ENCODE data around the gene CLCF1.

The CLCF1 gene

DNA sequence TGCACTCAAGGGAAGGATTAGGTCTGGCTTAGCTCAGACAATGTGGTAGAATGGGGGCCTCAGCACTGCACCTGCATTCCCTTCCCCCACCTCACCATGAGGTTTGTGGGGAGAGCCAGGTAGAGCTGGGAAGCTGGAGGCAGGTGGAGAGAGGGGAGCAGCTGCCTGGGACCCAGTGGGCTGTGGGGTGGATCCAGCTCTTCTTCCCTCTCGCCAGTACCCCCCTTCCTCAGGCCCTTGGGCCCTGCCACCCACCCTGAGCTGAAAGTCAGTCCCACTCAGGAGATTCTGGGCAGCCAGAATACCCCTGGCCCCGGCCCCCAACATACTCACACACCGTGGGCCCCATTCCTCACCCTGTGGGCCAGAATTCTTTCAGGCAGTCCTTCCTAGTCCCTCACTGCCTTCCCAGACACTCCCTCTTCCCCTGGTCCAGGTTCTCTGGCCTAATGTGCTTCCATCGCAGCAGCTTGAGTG lies 17.0 kb downstream of the CLCF1 start:
- DNase-seq: no peak
- no peak for ATAC-seq

DNA sequence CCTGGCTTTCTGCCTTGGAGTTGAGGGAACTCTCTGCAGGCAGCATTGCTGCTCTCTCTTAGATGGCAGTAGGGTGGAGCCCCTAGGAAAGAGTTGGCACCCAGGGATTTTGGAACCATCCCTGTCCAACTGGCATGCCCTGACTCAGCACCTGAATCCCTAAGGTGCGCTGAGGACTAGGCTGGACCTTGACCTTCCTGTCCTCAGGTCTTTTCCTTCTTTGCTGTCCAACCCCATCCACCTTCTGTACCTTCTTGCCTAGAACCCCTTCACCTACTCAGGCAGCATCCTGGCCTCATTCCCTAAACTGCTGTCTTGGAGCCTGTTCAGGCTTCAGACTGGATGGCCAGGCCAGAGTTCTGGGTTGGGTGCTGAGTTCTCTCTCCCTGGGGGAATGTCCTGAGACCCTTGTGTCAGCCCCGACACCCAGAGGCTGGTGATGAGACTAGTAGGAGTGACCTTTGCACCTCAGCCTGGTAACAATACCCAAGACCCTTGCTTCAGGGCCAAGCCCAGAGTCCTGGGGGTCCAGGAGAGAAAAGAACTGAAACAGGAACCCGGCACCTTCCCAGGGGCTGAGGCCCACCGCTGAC lies 17.5 kb downstream of the CLCF1 start:
- ATAC-seq (no peak), DNase-seq (no peak)

DNA sequence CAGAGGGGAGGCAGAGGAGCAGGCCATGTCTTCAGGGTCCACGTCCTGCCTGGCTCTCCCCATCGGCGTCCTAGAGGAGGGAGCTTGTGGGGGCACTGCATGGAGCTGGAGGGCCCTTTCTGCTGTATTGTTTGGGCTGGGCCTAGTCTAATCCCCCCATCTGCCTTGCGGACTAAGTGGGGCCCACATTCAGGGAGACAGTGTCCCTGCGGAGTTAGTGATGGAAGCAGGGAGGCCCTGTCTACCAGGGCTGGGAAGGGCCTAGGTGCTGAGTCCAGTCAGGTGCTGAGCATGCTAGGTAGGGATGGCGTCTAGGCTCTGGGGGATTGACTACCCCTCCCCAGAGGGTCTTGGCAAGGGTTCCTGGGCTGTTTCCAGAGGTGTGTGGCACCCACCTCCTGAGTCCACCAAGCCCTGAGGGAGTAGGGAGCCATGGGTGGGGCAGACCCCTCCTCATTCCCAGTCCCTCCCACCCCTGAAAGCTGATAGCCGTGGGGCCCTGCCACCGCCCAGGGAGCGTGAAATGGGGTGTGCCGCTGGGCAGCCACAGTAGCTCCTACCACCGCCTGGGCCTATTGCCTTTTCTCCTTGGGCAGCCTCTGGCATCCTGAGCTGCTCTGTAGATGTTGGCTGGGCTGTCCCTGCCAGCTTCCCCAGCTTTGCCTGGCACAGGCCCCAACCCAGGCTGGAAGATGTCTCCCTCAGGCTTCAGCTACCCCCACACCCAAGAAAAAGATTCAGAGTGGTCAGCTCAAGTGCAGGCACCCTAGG lies 18.2 kb downstream of the CLCF1 start:
- DNase-seq (no peak), ATAC-seq (no peak)

DNA sequence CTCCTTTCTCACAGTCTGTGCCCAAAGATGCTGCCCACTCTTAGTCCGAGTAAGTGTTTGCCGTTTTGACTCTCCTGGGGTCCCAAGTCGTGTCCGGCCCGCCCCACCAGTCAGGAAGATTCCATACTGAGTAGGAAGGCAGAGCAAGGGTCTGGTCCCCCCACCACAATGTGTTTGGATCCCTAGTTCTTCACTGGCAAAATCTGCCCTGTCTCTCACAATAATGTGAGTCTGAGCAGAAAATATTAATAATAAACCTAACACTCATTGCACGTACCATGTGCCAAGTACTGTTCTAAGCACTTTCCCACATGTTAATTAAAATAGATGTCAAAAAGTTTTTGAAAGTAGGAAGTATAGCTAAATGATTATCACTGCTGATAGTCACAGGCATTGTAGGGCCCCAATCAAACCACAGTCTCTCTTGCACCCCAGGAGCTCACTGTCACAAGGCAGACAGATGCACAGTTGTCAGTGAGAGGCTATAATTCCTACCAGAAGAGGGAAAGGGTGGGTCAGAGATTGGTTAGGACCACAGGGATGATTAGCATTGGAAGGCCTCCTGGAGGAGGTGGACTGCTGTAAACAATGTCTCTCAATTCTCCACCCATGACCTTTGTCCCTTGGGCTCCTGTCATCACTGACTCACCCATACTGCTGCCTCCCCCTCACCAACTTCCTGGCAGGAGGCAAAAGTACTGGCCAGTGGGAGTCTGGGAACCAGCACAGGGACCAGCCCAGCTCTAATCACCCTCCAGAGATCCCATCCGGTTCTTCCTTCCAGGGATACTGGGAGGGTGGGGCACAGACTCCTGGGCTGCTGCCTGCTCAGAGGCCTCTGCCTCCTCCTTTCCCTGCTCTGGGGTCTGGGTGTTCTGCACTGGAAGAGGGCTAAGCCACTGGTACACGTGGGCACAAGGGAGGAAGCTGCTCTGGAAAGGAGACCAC lies 19.0 kb downstream of the CLCF1 start:
- ATAC-seq: peak; percentile 20

DNA sequence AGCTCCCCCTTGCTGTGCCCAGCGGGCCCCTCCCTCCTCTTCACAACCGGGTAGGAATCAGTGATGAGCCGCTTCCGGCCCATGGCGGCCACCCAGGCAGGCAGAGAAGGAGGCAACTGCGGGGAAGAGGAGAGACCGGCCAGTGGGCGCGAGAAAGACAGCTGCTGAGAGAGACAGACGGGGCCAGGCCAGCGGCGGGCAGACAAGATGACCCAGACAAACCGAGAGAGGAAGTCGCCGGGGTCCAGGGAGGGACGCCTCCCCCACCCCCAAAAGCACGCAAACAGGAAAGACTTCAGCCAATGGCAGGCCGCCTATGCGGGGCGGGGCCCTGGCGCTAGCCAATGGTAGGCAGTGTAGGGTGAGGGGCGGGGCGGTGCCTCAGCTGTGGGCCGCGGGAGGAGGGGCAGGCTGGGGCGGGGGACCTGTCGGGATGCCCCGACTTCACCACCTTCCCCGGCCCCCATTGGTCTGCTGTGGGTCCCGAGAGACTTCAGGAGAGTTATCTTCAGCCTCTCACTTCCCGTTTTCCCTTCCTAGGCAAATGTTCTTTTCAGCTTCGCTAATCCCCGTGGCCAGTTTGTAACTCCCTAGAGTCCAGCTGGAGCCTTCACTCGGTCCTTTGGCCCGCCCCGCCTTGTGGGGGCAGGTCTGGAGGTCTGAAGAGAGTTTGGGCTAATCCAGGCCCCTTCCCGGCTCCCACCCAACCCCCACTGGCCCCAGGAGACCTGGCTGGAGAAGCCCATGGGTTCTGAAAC lies 19.9 kb downstream of the CLCF1 start, which contains the start of gene POLD4:
Gene POLD4 (minus strand): TSS at position 230 of the 758 bp plus-strand sequence. CDS start 147 bp downstream, at position 83.
- ATAC-seq (peak; percentile 93), DNase-seq (peak; percentile 98)

More for the DNA sequence above, 19.0 kb downstream of the CLCF1 start:
- no peak for DNase-seq

DNA sequence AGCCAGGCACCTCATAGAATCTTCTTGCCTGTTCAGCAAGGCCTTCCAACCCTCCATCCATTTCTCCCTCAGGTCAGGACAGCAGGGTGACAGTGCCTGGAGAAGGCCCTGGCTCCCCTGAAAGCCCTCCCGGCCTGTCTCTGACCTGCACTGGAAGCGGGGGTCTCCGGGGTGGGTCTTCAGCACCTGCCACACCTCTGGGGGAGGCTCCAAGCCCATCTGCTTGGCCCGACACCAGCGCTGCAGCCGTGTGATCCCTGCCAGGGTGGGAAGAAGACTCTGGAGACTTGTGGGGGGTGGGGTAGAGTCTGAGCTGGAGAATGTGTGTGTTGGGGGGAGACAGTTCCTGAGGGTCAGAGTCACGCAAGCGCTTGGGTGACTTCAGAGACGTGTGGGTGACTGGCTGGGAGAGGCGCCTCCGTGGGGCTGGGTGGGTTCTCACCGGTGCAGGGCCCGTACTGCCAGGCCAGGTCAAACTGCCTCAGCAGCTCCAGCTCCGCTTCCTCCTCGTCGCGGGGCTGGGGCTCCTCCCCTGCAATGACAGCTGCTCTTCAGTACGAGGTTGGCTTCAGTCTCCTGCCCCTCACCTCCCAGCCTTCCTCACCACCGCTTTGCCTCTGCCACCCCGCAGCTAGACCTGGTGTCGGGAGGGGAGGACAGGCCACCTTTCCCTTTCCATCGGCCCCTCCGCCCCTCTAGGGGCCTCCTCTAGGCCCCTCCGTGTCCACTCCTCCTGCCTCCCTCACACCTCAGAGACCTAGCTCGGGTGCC lies 20.7 kb downstream of the CLCF1 start:
- peak; percentile 20 for ATAC-seq
- DNase-seq: peak; percentile 62

DNA sequence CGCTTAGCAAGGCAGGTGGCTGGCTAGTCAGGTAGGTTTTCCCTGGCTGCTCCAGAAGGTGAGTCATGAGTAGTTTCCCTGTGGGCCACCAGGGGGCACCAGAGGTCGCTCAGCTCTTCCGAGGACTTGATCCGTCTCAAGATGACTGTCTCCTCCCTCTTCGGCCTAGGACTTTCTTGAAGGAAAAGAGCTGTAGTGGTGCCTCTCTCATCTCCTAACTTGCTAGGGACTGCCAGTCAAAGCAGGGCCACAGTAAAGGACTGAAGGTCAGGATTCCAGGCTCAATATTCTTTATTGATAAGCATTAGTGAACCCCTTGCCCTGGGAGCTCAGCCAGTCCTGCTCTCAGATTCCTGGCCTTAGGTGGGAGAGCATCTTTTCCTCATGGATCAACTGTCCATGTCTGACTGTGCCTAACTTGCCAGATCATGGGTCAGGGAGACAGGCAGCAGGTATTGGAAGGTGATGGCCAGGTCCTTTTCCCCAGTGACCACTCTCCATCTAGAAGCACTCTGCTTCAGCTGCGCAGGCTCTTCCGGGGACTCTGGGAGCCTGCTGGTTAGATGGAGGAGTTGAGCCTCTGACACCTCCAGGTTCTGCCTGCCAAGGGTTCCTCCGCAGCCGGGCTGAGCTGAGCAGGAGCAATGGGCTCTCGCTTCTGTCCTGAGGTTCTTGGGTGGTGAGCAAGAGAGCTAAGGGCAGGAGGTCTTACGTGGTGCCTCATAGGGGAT lies 22.0 kb downstream of the CLCF1 start:
- DNase-seq (peak; percentile 66), ATAC-seq (no peak)

DNA sequence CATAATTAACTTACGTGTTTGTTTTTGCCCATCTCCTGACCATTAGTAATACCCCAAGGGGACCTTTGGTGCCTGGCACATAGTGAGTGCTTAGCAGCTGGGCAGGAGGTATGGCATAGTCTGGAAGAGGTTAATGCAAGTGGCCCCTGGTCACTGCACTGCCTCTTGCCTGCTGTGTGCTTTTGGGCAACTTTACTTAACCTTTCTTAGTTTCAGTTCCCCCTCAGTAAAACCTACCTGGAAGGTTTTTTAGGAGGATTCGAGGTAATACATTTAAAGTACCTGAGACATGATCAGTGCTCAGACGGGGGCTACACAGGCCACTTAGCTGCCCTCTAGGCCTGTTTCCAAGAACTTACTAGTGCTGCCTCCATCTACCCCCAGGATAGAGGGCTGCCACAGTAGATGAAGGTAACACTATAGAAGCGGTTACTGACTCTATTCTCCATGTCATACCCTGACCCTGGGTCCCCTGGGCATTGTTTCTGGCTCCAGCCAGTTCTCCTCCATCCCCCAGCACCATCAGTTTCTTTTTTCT lies 23.4 kb downstream of the CLCF1 start:
- DNase-seq (no peak), ATAC-seq (no peak)

DNA sequence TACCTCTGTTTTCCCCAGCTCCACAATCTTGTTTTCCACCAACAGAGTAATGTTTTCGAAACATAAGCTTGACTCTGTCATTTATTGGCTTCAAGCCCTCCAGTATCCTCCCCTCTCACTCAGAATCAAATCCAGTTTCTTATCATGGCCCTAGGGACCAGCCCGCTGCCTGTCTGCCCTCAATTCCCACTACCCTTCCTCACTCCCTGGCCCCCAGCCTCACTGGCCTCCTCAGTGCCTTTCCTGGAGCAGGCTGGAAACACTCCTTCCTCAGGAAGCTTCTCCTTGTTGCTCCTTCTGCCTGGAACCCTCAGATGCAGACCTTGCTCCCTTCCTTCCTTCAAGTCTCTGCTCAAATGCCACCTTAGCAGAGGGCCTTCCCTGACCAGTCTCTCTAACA lies 23.9 kb downstream of the CLCF1 start:
- no peak for ATAC-seq

DNA sequence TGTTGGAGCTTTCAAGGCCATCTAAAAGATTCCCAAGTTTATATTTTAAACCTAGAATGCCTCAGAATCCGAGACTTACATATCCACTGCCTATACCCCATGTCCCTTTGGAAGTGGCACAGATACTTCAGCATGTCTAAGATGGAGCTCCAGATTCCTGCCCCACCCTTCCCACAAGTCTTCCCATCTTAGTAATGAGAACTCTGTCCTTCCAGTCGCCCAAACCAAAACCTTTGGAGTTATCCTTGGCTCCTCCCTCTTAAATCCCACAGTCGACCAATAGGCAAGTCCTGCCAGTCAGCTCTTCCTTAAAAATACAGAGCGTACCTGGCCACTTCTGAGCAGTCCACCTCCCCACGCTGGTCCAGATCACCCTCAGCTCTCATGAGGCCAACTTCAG lies 24.4 kb downstream of the CLCF1 start:
- no peak for DNase-seq
- no peak for ATAC-seq

More for the DNA sequence above, 23.9 kb downstream of the CLCF1 start:
- no peak for DNase-seq

DNA sequence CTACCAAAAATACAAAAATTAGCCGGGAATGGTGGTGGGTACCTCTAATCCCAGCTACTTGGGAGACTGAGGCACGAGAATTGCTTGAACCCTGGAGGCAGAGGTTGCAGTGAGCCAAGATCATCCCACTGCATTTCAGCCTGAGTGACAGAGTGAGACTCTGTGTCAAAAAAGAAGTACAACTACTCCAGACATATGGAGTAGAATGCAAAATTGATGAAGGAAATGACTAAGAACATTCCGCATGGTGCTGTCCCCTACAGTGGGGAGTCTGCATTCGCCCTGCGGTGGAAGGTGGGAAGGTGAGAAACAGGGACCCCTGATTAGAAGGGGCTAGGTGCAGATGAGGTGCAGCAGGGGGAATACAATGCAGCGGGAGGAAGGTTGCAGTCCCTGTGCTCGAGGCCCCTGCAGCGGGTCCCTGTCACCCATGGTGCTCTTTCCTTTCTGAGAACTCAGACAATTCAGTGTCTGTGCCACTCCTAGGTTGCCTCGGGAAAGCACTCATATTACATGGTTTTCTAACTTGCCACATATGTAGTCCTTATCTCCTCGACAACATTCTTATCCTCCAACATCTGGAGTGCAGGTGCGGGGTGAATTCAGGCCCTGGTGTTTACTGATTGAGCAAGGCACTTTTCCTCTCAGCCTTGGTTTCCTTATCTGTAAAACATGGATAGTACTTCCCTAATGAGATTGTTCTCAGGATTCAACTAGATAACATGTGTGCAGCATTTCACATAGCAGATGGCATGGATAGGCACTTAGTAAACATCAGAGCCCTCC lies 25.2 kb downstream of the CLCF1 start:
- ATAC-seq: no peak
- no peak for DNase-seq

DNA sequence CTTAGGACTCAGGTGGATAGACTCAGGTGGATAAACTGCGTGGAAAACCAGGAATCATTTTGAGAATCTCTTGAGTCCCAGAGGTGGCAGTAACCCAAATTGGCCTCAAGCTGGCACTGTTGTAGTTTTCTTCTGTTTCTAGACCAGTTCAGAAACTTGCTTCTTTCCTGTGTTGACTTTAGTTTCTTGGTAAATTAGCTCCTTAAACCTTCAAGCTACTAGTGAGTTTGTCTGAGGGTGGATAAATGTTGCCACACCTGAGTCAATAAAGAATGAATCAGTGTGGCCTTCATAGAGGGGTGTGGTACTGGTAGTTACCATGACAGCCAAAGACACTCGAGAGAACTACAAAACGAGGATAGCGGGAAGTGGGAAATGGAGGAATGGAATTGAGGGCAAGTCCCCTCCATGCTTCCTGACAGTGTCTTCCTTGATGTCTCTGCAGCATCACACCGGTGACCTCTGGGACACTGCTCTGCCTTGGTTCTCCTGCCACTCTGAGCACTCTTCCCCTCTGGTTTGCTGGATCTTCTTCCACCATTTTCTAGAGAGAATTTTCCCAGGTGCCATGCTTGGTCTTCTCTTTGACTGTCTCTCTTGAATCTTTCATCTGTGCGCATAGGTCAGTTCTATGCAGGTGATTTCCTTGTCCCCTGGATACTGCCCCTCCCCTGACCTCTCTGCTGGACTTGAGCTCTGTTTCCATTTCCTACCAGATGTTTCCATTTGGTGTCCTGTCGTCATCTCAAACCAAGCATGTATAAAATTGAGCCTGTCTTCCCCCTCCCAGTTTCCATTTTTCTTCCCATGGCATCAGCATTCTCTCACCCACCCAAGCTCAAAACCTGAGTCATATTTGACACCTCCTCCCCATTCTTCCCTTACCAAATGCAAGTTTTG lies 27.2 kb downstream of the CLCF1 start:
- DNase-seq (no peak), ATAC-seq (peak; percentile 37)

DNA sequence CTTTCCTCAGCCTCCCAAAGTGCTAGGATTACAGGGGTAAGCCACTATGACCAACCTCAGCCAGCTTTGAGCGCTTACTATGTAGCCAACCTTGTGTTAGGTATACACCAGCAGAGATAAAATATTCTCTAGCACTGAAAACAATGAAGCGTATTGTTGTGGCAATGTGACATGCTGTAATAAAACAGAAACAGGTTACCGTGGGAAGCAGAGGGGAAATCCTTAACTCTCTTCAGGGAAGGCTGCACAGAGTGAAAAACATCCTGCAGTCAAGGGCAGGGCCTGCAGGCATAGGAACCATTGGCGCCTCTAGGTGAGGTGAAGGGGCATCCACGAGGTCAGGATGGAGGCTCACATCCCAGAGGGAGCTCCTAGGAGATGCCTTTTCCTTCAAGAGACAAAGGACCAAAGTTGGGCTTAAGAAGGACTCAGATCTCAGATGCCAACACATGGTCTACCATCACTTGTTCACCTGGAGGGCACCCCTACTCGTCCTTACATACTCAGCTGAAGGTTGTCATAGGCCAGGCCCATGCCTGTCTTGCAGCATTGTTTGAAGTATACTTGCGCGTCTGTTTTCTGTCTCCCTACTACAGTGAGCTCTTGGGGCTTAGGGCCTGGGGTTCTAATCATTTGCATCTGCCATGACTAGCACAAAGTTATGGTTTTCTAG lies 28.0 kb downstream of the CLCF1 start:
- ATAC-seq (peak; percentile 38), DNase-seq (no peak)

DNA sequence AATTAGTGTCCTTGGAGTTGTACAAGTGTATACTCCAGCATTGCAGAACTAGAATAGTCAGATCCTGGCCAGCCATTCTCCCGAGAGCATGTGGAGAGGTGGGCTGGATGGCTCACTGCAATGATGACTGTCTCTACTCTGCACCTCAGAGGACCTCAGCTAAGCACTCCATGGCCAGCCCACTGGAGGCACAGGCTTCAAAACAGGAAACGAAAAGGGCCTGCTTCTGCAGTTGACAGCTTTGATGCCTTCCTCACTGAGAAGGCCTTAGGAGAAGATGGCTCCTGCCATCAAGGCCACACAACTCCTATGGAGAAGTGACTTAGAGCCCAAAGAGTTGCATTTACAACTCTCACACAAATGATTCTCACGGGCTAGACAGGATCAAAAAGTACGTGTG lies 29.1 kb downstream of the CLCF1 start:
- ATAC-seq (peak; percentile 44), DNase-seq (no peak)

DNA sequence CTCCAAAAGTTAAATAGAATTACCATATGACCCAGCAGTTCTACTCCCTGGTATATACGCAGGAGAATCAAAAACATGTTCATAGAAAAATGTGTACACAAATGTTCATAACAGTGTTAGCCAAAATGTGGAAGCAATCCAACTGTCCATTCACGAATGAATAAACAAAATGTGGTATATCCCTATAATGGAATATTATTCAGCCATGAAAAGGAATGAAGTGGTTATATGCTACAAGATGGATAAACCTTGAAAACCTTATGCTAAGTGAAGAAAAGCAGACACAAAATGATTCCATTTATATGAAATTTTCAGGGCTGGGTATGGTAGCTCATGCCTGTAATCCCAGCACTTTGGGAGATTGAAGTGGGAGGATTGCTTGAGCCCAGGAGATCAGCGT lies 36.1 kb downstream of the CLCF1 start:
- no peak for DNase-seq
- no peak for ATAC-seq

DNA sequence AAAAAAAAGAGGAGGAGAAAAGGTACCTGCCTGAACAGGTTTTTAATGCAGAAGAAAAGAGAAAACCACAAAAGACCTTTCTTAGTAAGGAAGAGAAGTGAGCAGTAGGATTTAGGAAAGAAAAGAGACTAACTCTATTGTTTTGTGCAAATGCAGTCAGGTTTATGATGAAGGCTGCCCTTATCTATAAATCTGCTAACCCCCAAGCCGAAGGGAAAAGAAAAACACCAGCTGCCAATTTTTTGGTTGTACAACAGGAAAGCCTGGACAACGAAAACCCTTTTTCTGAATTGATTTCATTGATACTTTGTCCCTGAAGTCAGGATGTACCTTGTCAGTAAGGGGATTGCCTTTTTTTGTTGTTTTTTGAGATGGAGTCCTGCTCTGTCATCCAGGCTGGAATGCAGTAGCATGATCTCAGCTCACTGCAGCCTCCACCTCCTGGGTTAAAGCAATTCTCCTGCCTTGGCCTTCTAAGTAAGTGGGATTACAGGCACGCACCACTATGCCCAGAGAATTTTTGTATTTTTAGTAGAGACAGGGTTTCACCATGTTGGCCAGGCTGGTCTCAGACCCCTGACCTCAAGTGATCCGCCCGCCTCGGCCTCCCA lies 41.2 kb downstream of the CLCF1 start:
- DNase-seq: no peak
- no peak for ATAC-seq

DNA sequence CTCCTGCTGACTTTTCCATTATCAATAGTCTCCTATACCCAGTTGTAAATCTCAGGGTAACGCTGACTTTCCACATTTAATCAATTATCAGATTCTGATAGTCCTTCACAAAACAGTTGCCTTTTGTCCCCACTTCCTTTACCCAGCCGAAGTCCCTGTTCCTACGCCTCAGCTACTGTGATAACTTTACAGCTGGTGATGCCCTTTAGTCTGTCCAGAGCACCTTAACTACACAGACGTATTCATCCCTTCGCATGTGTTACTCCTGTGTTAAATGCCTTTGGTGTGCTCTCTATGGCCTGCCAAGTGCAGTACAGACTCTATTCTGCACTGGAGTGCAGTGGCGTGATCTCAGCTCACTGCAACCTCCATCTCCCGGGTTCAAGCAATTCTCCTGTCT lies 49.9 kb downstream of the CLCF1 start:
- ATAC-seq (no peak), DNase-seq (no peak)

All from stimulated activated naive CD8-positive, alpha-beta T cell treated with anti-CD3 and anti-CD28 coated beads, Interleukin-15, Interleukin-2, amounts not matched to agents 100 U/mL and 50 U/mL, for 24 hours (primary cell).